HG03521 (cell line): ENCODE measurements around the gene CPED1.
A peak's percentile ranks its signal among the peaks of the same experiment; 100 is the strongest.
"Not testable (repeated sequence)": the region's sequence is repeated elsewhere in the genome, so short reads cannot be mapped to it uniquely, and the experiment has no call there.

Experiments used
- ATAC-seq: cut with Tn5 transposase; IDR thresholded peaks from one replicate; pipeline ENCODE4 v1.9.1; 2021; ENCODE audit warnings: mild to moderate bottlenecking, moderate library complexity; ENCODE audit not compliant: unreplicated experiment

CPED1 gene

DNA sequence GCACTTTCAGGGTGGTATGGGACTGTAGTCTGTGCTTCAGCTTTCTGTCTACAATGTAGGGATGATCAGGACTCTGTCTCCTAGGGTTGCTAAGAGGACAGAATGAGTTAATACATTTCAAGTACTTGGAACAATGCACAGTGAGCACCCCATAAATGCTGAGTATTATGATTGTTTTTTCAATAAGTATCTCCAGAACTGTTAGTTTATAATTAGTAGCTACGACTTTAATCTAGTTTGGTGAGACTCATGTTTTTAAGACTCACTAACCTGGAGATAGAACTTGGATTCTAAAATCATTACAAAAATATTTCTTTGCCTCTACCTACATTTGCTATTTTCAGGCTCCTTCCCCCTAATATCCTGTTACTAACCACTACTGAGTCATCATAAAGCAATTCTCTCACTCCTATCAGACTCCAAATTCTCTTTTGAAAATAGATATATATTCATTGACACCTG lies 95.3 kb downstream of the CPED1 start:
- no peak for ATAC-seq

DNA sequence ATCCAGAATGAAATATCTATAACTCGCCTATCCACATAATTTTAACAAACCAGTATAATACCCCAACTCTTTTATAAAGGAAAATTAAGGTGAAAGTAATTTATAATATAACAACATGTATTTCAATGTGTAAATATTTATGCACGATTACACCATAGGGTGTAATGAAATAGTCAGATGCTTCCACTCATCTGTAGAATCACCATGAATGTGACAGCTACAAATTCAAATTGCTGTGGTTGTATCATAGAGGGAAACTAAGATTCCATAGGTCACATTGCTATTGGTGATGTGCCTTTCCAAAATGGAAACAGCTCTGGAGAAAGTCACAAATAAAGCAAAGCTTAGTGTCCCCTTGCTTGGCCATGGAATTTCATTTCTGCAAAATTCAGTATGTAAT lies 95.7 kb downstream of the CPED1 start:
- no peak for ATAC-seq

DNA sequence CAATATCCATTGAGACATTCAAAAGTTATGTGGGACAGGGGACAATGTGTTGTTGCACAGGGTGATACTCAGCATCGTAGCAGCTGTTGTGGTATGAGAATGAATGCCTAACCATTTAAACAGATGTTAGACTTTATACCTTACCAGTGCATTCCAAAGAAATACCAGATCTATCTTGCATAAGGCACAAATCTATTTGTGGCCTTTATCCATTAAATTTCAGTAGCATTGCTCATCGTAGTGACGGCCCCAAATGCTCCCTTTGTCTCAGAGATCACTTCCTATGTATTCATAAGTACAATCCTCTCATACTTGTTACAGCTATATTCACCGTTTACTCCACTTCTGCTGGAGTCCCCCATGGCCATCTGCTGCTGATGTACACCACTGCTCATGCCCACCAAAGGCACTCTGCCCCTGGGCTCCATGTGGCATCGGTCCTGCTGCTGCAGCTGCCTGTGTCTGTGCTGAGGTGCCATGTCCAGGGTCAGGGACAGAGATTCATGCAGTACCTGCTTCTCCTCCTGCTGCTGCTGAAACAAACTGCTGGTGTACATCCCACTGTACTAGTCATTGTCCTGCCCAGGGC lies 96.3 kb downstream of the CPED1 start:
- no peak for ATAC-seq

DNA sequence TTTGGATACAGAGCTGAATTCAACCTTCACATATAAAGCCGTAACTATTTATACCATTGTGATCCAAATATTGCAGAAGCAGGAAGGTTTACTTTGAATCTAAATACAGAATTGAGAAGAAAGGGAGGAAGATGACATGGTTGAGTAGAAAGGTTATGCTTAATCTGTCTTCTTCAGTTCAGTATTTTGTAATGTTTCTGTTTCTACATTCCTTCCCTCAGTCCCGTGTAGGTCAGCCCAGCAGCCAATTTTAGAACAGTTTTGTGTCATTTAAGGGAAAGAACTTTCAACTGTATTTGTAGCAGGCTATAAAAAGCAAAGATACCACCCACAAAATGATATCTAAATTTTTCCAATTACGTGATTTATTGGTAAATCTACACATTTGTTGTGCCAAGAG lies 97.4 kb downstream of the CPED1 start:
- no peak for ATAC-seq

DNA sequence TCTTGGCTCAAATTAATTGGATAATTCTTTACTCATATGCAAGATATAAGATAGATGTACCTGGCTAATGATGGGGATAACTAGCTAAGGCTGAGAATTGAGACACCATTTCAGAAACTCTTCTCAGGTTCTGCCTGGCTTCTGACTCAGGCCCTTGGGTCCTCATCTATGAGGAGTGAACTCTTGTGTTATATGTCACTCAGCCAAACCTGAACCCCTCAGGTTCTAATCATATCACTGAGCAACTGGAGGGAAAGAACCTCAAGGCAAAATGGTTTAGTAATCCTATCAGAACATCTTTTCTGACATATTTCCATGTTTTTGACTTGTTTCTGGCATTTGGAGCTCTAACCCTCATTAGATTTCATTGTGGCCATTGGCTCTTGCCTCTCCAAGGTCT lies 100.4 kb downstream of the CPED1 start:
- no peak for ATAC-seq

DNA sequence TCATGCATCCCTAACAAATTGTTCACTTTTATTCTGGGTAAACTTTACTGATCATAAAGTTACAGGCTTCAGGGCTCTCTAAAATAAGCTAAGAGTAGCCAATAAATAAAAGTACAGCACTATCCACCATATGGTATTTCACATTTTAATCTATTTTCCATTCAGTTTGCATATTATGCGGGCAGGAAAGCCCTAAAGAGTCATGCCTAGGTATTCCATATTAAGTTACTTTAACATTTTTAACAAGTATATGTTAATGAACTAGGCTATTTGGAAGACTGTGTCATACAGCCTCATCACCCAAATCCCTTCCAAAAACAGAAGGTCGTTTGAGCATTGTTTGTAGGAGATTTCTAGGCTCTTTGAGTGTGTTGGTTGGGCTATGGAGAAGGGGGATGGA lies 106.3 kb downstream of the CPED1 start:
- ATAC-seq: no peak

DNA sequence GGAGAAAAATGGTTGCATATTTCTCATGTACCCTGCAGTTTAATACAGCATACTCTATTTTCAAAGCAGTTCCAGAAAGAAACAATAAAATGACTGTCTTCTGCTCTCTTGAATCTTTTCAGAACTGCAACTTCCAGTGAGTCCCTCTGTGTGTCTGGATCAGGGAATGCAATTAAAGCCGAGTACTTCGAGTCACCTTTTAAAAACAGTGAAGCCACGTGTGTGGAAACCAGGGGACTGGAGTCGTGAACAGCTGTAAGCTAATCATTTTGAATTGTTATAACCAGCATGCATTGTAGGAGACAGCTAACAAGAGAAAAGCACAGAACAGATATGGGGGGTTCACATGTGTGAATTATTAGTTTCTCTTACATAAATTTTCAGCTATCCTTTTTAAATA lies 109.1 kb downstream of the CPED1 start:
- ATAC-seq: no peak

DNA sequence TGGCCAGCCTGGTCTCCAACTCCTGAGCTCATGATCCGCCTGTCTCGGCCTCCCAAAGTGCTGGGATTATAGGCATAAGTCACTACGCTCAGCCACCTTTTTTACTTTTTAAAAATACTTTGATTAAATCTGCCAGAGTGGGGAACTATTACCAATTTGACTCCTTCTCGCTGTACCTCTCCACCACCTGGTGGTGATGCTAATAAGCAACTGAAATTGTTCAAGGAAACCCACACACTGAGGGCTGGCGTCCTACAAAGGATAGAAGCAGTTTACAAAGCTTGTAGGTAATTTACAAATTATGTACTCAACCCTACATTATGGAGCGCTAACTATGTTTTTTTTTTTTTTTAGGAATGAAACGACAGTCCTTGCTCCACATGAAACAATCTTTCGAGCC lies 111.1 kb downstream of the CPED1 start:
- no peak for ATAC-seq

DNA sequence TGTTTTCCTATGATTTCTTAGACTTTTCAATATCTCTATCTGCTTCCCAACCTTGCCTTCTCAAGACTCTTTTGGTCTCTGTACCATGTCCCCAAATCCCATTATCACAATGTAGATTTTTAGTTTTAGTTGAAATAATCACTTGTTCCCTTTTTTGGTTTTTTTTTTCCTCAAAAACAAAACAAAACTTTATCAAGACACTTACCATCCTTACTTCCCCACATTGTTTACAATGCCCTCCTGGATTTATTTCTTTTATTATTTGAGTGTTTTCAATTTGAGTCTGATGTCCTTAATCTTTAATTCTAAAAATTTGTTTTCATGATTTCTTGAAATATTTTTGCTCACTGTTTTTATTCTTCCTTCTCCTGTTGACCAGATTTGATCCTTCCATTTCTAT lies 112.6 kb downstream of the CPED1 start:
- ATAC-seq: no peak

DNA sequence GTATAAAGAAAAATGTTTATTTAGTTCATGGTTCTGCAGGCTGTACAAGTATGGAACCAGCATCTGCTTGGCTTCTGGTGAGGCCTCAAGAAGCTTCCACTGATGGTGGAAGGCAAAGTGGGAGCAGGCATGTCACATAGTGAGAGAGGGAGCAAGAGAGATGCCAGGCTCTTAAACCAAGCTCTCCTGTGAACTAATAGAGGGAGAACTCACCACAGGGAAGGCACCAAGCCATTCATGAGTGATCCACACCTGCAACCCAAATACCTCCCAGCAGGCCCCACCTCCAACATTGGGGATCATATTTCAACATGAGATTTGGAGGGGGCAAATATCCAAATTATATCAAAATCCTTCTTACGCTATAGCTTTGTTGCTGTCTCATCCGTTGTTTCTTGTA lies 113.1 kb downstream of the CPED1 start:
- ATAC-seq: no peak

DNA sequence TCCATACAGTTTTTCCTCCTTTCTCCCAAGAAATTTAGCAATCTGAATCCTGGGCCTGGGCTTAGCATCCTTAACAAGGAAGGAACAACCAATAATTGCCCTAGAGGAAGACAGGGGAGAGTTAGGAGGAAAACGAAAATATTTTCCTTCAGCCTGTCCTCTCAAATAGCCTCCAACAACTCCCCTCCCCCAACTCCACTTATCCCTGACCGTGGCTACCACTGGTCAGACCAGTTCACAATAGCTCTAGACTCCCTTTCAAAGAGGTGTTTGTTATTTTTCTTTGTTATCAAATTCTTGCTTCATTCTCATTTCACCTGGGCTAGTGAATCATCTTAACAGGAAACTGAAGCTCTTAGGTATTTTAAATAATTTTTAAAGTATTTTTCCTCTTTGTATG lies 114.1 kb downstream of the CPED1 start:
- ATAC-seq: no peak

DNA sequence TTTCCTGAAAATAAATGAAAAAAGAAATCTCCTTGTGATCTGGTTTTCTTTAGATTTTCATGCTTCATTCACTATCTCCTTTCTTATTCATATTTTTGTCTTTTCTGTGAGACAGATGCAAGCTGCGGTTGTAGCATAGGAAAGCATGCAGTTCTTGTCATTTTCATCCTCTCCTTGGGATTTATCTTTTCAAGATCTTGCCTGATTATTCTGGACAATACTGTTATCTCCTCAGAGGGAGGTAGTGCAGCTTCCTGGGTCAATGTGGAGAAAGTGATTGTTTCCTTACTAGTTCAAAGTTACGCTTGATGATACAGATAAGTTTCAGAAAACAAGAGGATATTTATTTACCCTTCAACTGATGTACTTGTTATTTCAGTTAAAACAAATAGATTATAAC lies 114.6 kb downstream of the CPED1 start:
- no peak for ATAC-seq

DNA sequence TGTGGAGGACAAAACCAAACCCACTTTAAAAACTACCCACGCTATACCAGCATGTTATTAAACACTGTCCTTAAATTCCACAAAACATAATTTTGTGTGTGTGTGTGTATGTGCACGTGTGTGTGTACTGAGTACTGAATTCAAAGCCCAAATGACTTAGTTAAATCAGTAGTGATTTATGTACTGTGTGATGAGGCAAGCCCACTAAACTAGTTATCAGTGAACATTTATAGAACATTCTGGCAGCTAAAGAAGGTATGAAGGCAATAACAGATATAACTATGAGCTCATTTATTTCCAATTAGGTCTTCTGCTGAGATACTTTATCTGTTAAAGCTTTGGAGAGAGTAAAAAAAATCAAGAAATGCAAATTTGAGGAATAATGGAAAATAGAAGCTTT lies 115.1 kb downstream of the CPED1 start:
- ATAC-seq: no peak

DNA sequence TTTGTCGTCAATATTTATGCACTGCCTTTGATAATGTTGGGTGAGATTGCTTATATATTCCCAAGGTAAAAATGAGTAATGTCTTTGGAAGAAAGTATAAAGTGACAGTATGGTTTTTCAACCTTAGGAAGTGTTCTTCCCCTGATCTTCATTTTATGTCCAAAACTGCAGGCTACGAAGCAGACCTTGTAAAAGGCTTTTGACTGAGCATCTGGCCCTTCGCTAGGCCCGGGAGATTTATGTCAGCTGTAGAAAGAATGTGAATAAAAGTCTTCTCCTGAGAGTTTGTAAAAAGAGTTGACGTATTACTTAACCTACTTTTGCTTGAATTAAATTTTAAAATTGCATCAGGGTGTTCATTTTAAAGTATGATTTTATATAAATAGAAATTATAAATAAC lies 116.8 kb downstream of the CPED1 start:
- ATAC-seq: no peak

DNA sequence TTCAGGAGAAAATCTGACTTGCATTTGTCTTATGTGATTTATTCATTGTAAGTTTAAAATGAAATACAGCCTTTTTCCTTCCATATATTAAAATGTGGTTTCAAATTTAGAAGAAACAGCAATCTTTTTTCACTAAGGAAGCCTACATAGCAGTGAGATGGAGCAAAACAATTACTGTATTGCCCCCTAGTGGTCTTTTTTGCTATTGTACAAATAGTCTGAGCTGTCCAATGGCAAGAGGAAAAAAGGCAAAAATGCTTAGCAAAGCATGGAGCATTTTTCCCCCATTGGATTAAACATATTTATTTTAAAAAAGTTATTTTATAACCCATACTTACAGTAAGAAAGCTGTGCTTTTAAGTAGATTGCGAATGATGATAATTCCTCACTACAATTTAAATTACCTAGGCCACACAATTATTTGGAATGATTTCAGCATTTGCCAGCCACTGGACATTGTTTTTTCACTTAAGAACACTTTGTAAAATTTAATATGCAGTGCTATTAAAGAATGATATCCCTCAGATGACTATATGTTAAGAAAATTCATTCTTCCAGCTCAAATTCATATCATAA lies 119.5 kb downstream of the CPED1 start:
- peak; percentile 80 for ATAC-seq

DNA sequence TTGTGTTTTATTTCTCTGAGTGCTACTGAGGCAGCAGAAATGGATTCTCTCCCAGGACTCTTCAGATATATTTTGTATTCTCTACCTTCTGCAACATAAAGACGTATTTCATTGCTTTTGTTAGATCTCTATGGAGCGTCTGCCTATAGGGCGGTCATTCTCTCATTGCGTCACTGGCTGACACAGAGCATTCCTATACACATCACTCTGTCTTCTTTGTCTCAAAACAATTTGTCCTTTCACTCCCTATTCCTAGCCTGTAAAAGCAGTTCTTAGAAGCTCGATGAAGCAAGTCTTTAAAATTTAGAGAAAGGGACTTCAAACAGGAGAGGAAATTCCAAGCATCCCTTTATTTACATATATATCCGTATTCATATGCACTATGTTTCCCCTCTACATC lies 120.6 kb downstream of the CPED1 start:
- ATAC-seq: no peak

DNA sequence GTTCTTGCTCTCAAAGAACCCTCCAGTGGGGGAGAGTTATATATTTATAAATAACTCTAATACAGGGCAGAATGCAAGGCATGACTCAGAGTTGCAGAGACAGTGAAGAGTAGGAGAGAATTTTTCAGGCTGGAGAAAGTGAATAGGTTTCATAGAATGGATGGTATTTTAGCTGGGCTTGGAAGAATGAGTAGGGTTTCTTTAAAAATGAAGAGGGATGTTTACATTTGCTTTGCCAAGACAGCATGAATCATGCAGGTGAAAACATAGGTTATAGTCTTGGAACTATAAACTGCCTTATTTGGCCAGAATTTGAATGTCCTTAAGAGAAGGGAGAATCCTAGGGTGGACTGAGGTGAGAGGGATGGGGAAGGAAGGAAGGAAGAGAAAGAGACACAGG lies 124.8 kb downstream of the CPED1 start:
- ATAC-seq: no peak

DNA sequence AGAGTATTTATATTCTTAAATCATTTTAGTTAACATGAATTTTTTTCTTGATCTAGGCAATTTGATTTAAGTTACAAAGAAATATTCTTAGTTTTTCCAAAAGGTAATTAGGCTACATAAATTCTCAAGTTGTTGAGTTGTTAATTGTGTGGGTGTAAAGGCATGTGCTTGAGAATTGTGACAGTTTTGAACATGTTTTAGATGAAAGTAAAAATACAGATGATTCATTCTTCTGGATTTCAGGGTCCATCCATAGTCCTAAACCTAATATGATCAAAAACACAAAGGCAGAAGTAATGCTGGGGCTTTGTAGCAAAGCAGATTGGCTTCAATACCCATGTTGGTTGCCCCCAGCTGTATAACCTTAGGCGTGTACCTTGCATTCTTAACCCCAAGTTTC lies 127.9 kb downstream of the CPED1 start:
- no peak for ATAC-seq

DNA sequence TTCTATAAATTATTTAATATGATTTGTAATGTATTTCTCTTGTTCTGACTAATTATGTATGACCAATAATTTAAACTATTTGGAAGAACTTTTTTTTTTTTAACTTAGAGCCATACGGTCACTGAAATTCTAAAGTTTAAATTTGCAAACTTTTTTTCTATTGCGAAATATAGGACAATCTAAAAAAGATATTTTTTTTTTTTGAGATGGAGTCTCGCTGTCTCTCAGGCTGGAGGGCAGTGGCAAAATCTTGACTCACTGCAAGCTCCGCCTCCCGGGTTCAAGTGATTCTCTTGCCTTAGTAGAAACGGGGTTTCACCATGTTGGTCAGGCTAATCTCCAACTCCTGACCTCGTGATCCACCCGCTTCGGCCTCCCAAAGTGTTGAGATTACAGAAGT lies 130.5 kb downstream of the CPED1 start:
- no peak for ATAC-seq

DNA sequence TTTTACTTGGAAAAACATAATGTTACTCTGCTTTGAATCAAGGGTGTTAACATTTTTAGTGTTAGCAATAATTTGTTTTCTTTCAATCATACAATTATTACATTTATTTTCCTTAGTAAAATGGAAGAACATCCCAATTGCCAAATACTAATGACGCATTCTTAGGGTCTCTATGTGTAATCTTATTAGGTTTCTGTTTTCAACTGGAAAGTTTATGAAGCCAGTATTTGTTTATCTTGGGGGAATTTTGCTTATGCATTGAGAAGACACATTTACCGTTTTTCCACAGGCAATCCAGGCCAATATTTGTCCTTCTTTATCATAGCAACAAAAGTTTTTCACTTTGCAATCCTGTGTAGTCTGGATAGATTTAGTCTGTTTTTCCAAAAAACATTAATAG lies 134.5 kb downstream of the CPED1 start:
- ATAC-seq: no peak

DNA sequence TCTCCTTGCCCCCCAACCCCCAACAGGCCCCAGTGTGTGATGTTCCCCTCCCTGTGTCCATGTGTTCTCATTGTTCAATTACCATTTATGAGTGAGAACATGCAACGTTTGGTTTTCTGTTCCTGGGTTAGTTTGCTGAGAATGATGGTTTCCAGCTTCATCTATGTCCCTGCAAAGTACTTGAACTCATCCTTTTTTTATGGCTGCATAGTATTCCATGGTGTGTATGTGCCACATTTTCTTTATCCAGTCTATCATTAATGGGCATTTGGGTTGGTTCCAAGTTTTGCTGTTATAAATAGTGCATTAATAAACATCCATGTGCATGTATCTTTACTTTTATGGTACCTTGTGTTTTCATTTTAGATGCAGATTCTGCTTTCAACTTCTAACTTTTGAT lies 136.9 kb downstream of the CPED1 start:
- ATAC-seq: not testable (repeated sequence)

DNA sequence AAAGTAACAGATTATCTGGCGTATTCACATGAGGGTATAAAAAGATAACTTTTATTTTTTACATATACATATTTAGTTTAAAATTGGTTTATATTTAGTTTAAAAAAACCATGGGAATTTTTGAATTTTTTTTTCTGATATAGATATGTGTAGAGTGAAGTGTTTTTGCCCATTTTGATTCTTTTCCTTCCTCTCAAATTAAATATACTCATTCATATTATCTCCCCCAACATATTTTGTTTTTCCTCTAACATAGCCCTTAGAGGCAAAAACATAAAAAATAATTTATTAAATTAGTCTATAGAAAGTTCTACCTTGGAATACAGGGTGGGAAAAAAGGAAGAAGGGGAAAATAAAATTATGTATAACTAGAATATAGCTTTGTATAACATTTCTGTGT lies 137.7 kb downstream of the CPED1 start:
- no peak for ATAC-seq

DNA sequence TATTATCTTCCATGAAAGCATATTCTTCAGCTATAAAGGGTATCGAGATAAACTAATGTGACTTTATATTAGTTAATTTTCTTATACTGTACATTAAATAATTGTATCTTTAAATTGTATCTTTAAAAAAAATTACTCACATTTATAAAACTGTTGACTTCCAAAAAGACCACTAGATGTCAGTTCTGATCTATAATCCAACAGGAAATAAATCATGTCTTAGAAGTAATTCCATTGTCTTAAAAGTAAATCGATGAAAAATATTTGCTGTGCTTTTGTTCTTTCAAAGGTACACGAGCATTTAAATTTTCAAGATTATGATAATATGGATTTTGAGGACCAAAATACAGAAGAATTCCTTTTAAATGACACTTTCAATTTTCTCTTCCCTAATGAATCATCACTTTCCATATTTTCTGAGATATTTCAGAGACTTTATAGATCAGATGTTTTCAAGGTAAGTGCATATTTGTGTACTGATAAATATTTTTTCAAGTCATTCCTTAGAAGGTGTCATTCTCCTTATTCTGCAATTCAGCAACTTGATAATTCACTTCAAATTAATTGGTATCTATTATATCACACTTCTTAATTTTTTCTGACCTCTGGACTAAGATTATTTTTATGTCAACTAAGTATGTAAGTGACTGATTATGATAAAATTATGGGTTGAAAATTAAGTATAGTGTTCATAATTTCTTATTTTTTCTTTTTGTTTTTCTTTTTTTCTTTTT lies 138.5 kb downstream of the CPED1 start:
- ATAC-seq: no peak
